Measurements from ENCODE around the gene INTS3. TPM values are rescaled to one million over a fixed set of nuclear protein-coding genes. Genes with fewer than 3 reads are reported as not detected.
A peak's percentile ranks its signal among the peaks of the same experiment; 100 is the strongest.

Gene INTS3
- total RNA-seq, 4 donors from 2014 or later, result 38.3 to 75.4 (median 43.9) TPM

- TF ChIP-seq CTCF (IDR thresholded peaks at IDR 0.05) (no peak), POLR2AphosphoS5 (IDR thresholded peaks at IDR 0.05) (peak in 1 of 3 donors; percentile 16)
- Histone ChIP-seq H3K27me3 (no peaks in the 10 kb centered on the region), H3K4me3 (peak within 1 kb of the TSS; percentile 67), H3K36me3 (peaks cover 35% of the 10 kb centered on the region), H3K27ac (peak within 1 kb of the TSS; percentile 85), H3K4me1 (peaks cover 75% of the 10 kb centered on the region), H3K9me3 (no peaks in the 10 kb centered on the region)
- DNase-seq (ENCODE audit: low spot score in 2 of 2), result peak; percentile 89 to 90
- WGBS, result 2% methylated on average over 14 of the region's 35 CpGs
Measured at GRCh38 chr1:153774780-153775457, 47.1 kb downstream of the INTS3 start, which contains the start of gene SLC27A3. Gene SLC27A3 (plus strand): TSS chr1:153775407. CDS start chr1:153775498, 91 bp downstream.

- peaks cover 27% of the 10 kb centered on the region for H3K36me3 ChIP-seq
Measured at GRCh38 chr1:153775458-153776327, 47.8 kb downstream of the INTS3 start.

GRCh38 chr1:153776352-153776751, 48.5 kb downstream of the INTS3 start:
- TF ChIP-seq POLR2AphosphoS5 (IDR thresholded peaks at IDR 0.05), result no peak
- no peak for TF ChIP-seq CTCF (IDR thresholded peaks at IDR 0.05)
- TF ChIP-seq POLR2A (IDR thresholded peaks at IDR 0.05), result no peak
- no peak for TF ChIP-seq EP300 (IDR thresholded peaks at IDR 0.05)
- Histone ChIP-seq H3K27me3 (no peaks in the 10 kb centered on the region), H3K4me1 (peaks cover 70% of the 10 kb centered on the region), H3K9me3 (no peaks in the 10 kb centered on the region), H3K4me3 (peak overlapping the region; percentile 67), H3K27ac (peak overlapping the region; percentile 85), H3K36me3 (peaks cover 20% of the 10 kb centered on the region)
- no peak for DNase-seq (ENCODE audit: low spot score in 2 of 2)
- WGBS, result 43% methylated on average over 10 of the region's 10 CpGs

More at GRCh38 chr1:153775458-153776327, 47.8 kb downstream of the INTS3 start:
- peaks cover 71% of the 10 kb centered on the region for H3K4me1 ChIP-seq
- peak overlapping the region; percentile 67 for H3K4me3 ChIP-seq
- no peaks in the 10 kb centered on the region for H3K9me3 ChIP-seq
- TF ChIP-seq POLR2A (IDR thresholded peaks at IDR 0.05) (peak in 1 of 2 donors; percentile 39), CTCF (IDR thresholded peaks at IDR 0.05) (no peak), EP300 (IDR thresholded peaks at IDR 0.05) (no peak), POLR2AphosphoS5 (IDR thresholded peaks at IDR 0.05) (no peak)
- DNase-seq (ENCODE audit: low spot score in 2 of 2), result peak in 1 of 2 donors; percentile 86
- peak overlapping the region; percentile 85 for H3K27ac ChIP-seq
- no peaks in the 10 kb centered on the region for H3K27me3 ChIP-seq
- 0% methylated on average over 18 of the region's 83 CpGs for WGBS

GRCh38 chr1:153776845-153777370, 49.1 kb downstream of the INTS3 start:
- Histone ChIP-seq H3K4me1 (peaks cover 64% of the 10 kb centered on the region), H3K36me3 (peaks cover 15% of the 10 kb centered on the region), H3K27ac (no peak overlapping the region), H3K9me3 (no peaks in the 10 kb centered on the region), H3K27me3 (no peaks in the 10 kb centered on the region), H3K4me3 (peak overlapping the region; percentile 67)
- DNase-seq (ENCODE audit: low spot score in 2 of 2), result no peak
- 72% methylated on average over 10 of the region's 10 CpGs for WGBS
- no peak for TF ChIP-seq POLR2A (IDR thresholded peaks at IDR 0.05)
- no peak for TF ChIP-seq EP300 (IDR thresholded peaks at IDR 0.05)
- no peak for TF ChIP-seq POLR2AphosphoS5 (IDR thresholded peaks at IDR 0.05)
- TF ChIP-seq CTCF (IDR thresholded peaks at IDR 0.05), result no peak

GRCh38 chr1:153777648-153778047, 49.8 kb downstream of the INTS3 start:
- H3K4me3 ChIP-seq, result no peak overlapping the region
- peaks cover 63% of the 10 kb centered on the region for H3K4me1 ChIP-seq

More at GRCh38 chr1:153777648-153778047, 49.8 kb downstream of the INTS3 start:
- no peak for TF ChIP-seq CTCF (IDR thresholded peaks at IDR 0.05)
- no peak for TF ChIP-seq POLR2AphosphoS5 (IDR thresholded peaks at IDR 0.05)
- no peak for TF ChIP-seq EP300 (IDR thresholded peaks at IDR 0.05)
- TF ChIP-seq POLR2A (IDR thresholded peaks at IDR 0.05), result no peak
- Histone ChIP-seq H3K27me3 (no peaks in the 10 kb centered on the region), H3K27ac (no peak overlapping the region), H3K9me3 (no peaks in the 10 kb centered on the region), H3K36me3 (peaks cover 7% of the 10 kb centered on the region)
- no peak for DNase-seq (ENCODE audit: low spot score in 2 of 2)
- 84% methylated on average over 7 of the region's 7 CpGs for WGBS

Data from suprapubic skin (tissue), 4 donors.